Colonic mucosa (tissue), 4 donors: ENCODE measurements around the gene TSPAN11. TPM values are rescaled to one million over a fixed set of nuclear protein-coding genes. Genes with fewer than 3 reads are reported as not detected.

ENCODE experiments used
- DNase-seq: peaks from one replicate; pipeline ENCODE4 v3.0.0-alpha.2; 2020
- H3K27ac ChIP-seq: fragments of 200-600 bp; one replicate; pipeline ENCODE4 v1.8.0; 2021
- H3K27me3 ChIP-seq: fragments of 200-600 bp; one replicate; pipeline ENCODE4 v1.8.0; 2021
- H3K36me3 ChIP-seq: fragments of 200-600 bp; one replicate; pipeline ENCODE4 v1.8.0; 2021
- H3K4me1 ChIP-seq: fragments of 200-600 bp; one replicate; pipeline ENCODE4 v1.8.0; 2021; ENCODE audit warnings: mild to moderate bottlenecking
- H3K4me3 ChIP-seq: fragments of 200-600 bp; one replicate; pipeline ENCODE4 v1.8.0; 2021
- H3K9ac ChIP-seq, 2 donors: one replicate each; pipeline ENCODE4 v1.7.0; 2013; ENCODE audit warnings: control low read depth in 2 of 2, low read depth in 2 of 2, low read length in 2 of 2
- H3K9me3 ChIP-seq: fragments of 200-600 bp; one replicate; pipeline ENCODE4 v1.8.0; 2021
- CTCF ChIP-seq: fragments of 200-600 bp; IDR thresholded peaks from one replicate; pipeline ENCODE4 v1.8.0; 2022; ENCODE audit warnings: antibody characterized with exemption, mild to moderate bottlenecking
- intact Hi-C: fragments of 100-400 bp; cut with DNase I; formaldehyde crosslinking; loops from one replicate; pipeline ENCODE4 v1.14.1; 2022
- total RNA-seq, 2 donors: library from RNA; stranded (reverse); fragmentation: NEBNext Ultra II Directional in 1 of 2; extraction: Animal tissue kit (Norgen Biotek cat#: 25700) in 1 of 2; gene quantifications; one replicate each; pipeline ENCODE4 v1.2.1, GENCODE V29; 2021
- donor health status: healthy.
- donor health status: DM: no; HTN: no; CAD: no.
- donor health status: DM: no; HTN: no; CAD: no.

TSPAN11 gene
- total RNA-seq, 2 donors from 2014 or later, result 1.3 to 8.2 TPM

- Histone ChIP-seq H3K27ac (no peak overlapping the region), H3K27me3 (no peaks in the 10 kb centered on the region), H3K4me3 (no peak overlapping the region), H3K4me1 (no peaks in the 10 kb centered on the region), H3K9me3 (no peaks in the 10 kb centered on the region), H3K9ac (no peak overlapping the region), H3K36me3 (no peaks in the 10 kb centered on the region)
- no peak for TF ChIP-seq CTCF
- intact Hi-C loops, result loop anchor here (5.0 kb wide), 1 partner anchor 136 kb away; no protein-coding TSS in a partner anchor
- DNase-seq, result no peak
Measured at GRCh38 chr12:30988086-30988485, 61.5 kb downstream of the TSPAN11 start.

- H3K9me3 ChIP-seq, result no peaks in the 10 kb centered on the region
Measured at GRCh38 chr12:30988646-30989286, 62.2 kb downstream of the TSPAN11 start.

GRCh38 chr12:30989754-30990153 lies 63.2 kb downstream of the TSPAN11 start:
- DNase-seq, result peak; percentile 45
- Histone ChIP-seq H3K4me1 (no peaks in the 10 kb centered on the region), H3K9ac (no peak overlapping the region), H3K9me3 (no peaks in the 10 kb centered on the region), H3K27ac (no peak overlapping the region), H3K36me3 (no peaks in the 10 kb centered on the region), H3K4me3 (no peak overlapping the region), H3K27me3 (no peaks in the 10 kb centered on the region)
- intact Hi-C loops, result loop anchor here (5.0 kb wide), 1 partner anchor 137 kb away; no protein-coding TSS in a partner anchor
- TF ChIP-seq CTCF, result no peak

More at GRCh38 chr12:30988646-30989286, 62.2 kb downstream of the TSPAN11 start:
- Histone ChIP-seq H3K4me3 (no peak overlapping the region), H3K36me3 (no peaks in the 10 kb centered on the region), H3K27ac (no peak overlapping the region), H3K27me3 (no peaks in the 10 kb centered on the region), H3K9ac (no peak overlapping the region), H3K4me1 (no peaks in the 10 kb centered on the region)
- no peak for TF ChIP-seq CTCF
- intact Hi-C loops, result loop anchor here (5.0 kb wide), 1 partner anchor 136 kb away; no protein-coding TSS in a partner anchor
- peak; percentile 48 for DNase-seq

GRCh38 chr12:30990316-30990715 lies 63.8 kb downstream of the TSPAN11 start:
- intact Hi-C loops, result no loop called here
- TF ChIP-seq CTCF, result no peak
- H3K4me1 ChIP-seq, result no peaks in the 10 kb centered on the region
- H3K4me3 ChIP-seq, result no peak overlapping the region
- no peak overlapping the region for H3K9ac ChIP-seq
- DNase-seq, result no peak
- H3K9me3 ChIP-seq, result no peaks in the 10 kb centered on the region
- no peaks in the 10 kb centered on the region for H3K36me3 ChIP-seq
- H3K27me3 ChIP-seq, result no peaks in the 10 kb centered on the region
- no peak overlapping the region for H3K27ac ChIP-seq

GRCh38 chr12:30990776-30991175 lies 64.2 kb downstream of the TSPAN11 start:
- TF ChIP-seq CTCF, result no peak
- Histone ChIP-seq H3K27ac (no peak overlapping the region), H3K36me3 (no peaks in the 10 kb centered on the region), H3K27me3 (no peaks in the 10 kb centered on the region), H3K9me3 (no peaks in the 10 kb centered on the region), H3K9ac (no peak overlapping the region), H3K4me3 (no peak overlapping the region), H3K4me1 (no peaks in the 10 kb centered on the region)
- no peak for DNase-seq
- intact Hi-C loops, result no loop called here
